Activated CD4-positive, alpha-beta T cell treated with anti-CD3 and anti-CD28 coated beads, Interleukin-2, amount 50 U/mL, for 4 hours (primary cell): ENCODE results near the gene TRIM71.
A peak's percentile ranks its signal among the peaks of the same experiment; 100 is the strongest.
"Not testable (repeated sequence)": the region's sequence is repeated elsewhere in the genome, so short reads cannot be mapped to it uniquely, and the experiment has no call there.

Source experiments
- DNase-seq, 2 experiments: peaks; one replicate each; pipeline ENCODE4 v3.0.0-alpha.2; 2020

TRIM71 gene

DNA sequence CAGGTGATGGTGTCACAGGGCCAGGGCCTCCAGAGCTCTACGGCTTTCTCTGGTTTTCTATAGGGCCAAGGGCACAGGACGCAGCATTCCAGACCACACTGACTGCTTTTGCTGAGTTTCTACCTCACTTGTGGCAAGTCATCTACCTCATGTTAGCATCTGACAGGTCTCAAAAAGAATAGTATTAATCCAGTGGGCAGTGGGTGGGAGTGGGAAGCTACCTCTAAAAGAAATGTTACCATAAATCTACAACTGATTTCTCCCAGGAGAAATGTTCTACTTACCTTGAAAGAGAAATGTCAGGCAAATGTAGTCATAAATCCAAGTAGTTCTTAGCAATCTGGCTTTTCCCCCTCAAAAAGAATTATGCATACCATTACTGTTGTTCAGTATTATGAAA lies 77.9 kb downstream of the TRIM71 start:
- no peak for DNase-seq

DNA sequence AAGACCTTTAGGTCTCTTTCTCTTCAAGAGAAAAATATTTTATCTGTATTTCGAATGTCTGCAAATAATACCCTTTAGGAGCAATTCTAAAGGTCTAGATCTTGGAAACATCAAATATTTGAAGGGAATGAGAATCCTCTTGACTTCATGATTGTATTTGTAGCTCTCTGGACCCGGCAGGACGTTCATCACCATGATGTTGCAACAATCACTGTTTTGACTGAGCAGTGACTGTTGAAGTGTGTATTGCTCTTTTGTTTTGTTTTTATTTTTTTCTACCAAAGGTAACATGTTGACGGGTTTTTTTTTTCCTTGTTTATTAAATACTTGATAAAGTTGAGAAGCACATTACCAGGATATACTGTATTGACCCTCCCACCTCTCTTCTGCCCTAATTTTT lies 78.3 kb downstream of the TRIM71 start:
- DNase-seq = no peak

DNA sequence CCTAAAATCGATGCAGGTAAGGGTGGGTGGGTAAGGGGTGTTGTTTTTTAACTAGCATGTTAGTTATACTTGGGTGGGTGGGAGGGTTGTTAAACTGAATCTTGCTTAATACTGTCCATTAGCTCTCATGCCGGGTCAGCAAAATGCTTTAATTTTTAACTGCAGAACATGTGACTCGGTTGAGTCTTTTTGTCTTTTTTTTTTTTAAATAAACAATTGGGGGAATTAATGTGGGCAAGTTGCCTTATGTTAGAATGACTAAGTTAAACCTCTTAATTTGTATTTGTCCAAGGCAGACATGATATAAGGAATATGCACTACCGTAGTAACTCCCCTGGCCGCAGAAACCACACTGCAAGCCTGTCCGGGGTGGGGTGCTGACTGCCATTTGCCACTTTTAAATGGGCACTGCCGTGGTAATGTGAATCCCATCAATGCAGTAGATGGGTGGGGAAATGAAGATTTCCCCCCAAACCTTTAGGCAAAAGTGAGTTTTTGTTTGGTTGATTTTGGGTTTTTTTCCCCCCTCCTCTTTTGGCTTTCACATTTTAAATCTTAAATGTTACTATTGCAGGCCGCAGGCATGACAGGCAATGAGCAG lies 79.3 kb downstream of the TRIM71 start:
- DNase-seq = no peak

DNA sequence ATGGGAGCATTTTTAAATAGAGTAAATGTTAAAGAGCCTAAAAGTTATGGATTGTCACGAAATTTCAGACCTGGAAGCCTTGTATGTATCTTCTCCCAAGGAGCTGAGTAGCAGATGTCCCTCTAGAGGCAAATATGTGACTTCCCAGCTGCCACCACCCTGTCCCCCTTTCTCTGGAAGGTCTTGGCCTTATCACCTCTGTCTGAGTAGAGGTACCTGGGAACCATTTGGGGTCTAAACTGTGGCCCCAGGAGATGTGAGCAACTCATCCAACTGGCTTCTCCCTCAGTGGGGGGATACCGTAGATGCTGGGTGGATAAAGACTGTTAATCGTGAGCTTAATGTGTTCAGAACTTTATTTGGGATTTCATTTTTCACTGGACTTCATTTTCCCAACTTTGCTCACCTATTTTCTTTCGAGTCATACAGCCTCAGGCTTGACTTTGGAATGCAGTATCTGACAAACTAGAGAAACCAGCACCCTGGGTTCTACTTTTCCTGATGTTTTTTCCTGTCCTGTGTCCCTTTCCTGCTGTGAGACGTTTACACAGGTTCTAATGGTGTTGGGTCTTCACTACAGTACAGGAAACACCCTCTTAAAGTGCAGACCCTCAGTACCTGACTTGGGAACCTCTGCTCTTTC lies 80.3 kb downstream of the TRIM71 start:
- no peak for DNase-seq

DNA sequence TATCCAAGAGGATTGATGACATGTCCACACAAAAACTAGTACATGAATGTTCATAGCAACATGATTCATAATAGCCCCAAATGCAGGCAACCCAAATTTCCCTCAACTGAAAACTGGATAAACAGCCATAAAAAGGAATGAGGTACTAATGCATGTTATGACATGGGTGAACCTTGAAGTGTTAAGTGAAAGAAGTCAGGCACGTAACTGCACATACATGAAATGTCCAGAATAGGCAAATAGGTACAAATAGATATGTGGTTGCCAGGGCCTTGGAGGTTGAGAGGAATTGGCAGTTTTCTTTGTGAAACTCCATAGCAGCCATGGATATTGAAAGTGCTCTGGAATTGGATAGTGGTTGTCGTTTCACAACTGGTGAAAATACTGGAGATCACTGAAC lies 81.5 kb downstream of the TRIM71 start:
- DNase-seq = no peak

DNA sequence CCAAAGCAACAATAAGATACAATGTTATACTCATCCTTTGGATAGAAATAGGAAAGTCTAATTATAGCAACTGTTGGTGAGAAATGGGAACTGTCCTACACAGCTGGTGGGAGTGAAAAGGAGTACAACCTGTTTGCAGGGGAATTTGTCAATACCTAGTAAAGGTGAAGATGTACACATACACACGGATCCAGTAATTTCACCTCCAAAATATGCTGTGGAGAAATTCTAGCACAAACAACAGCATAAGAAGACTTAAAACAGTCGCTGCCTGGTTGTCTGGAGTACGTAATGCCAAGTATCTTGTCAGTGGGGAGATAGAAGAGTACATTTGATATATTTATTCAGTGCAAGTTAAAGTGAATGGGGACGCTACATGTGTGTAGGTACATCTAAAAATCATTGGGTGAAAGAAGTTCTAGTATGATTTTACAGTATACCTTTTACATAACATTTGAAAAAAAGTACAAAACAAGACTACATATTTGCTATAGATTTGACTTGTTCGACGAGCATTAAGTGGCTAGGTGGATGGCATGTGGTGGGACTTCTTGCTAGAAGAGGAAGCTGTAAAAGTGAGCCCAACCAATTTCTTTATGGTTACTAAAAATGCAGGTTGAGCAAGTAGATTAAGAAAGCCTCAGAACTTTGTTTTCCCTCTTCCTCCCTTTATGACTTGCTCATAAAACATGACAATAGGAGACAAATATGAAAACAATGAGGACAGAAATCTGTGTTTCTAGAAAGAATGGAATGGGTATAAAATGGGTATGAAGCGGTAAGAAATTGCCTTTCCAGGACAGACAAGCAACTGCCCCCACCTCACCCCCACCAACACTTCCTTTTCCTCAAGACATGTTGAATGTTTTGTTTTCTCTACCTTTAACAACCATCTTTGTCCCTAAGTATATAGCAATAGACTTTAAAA lies 83.5 kb downstream of the TRIM71 start:
- DNase-seq = no peak

DNA sequence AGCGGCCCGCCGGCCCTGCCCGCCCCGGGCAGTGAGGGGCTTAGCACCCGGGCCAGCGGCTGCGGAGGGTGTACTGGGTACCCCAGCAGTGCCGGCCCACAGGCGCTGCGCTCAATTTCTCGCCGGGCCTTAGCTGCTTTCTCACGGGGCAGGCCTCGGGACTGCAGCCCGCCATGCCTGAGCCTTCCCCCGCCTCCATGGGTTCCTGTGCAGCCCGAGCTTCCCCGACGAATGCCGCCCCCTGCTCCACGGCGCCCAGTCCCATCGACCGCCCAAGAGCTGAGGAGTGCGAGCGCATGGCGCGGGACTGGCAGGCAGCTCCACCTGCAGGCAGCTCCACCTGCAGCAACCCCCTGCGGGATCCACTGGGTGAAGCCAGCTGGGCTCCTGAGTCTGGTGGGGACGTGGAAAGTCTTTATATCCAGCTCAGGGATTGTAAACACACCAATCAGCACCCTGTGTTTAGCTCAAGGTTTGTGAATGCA lies 85.1 kb downstream of the TRIM71 start:
- peak; percentile 11 to 26 for DNase-seq

DNA sequence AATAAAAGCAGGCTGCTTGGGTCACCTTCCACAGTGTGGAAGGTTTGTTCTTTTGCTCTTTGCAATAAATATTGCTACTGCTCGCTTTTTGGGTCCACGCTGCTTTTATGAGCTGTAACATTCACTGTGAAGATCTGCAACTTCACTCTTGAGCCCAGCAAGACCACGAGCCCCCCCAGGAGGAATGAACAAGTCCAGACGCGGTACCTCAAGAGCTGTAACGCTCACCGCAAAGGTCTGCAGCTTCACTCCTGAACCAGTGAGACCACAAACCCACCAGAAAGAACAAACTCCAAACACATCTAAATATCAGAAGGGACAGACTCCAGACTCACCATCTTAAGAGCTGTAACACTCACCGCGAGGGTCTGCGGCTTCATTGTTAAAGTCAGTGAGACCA lies 86.2 kb downstream of the TRIM71 start:
- DNase-seq = no peak

DNA sequence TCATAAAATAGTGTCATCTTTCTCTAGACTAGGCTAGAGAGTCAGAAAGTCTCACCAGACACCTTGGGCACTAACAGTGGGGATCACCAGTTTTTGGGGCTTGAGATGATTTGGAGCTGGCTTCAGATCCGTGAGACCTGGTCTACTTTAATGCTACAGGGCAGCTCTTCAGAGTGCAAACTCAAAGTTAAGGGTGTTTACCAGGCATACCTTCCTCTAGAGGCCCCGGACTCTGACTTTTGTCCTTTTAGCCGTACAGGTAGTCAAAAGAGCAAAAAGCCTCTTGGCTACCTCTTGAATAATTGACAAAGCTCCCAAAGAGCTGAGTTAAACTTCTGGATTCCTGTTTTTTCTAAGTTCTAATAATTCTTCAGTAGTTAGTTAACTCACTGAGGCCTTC lies 92.2 kb downstream of the TRIM71 start:
- no peak for DNase-seq

DNA sequence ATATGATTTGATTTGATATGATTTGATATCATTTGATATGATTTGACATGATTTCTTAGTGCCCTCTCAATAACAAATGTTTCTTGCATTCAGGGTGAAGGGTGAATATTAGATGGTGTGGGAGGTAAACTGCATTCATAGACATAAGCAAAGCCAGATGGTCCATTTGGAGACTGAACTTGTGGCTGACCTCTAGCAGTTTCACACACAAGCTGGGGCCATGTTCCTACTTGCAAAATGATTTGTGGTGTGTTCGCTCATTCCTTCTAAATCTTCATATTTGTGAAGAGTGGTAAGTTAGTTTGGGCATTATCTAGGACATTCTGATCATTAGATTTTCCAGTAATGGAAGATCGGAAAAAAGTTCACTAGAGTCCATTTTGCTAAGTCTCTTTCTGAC lies 93.2 kb downstream of the TRIM71 start:
- no peak for DNase-seq

DNA sequence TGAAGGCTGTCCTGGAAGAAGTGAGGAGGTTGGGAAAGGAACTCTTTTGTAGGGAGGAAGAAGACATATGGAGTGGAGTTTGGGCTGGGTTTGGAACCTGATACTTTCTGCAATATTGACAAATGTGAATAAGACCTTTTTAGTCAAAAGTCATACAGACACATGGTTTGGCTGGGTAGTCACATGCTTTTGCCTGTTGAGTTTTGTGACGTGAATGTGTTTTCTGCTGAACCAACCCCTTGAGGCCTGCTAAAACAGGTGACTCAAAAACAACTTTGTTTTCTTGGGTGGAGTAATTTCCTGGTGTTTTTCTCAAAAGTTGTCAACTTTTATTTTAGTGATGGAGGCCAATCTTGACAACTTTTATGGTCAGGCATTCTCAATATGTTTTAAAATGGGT lies 94.2 kb downstream of the TRIM71 start:
- DNase-seq = no peak

DNA sequence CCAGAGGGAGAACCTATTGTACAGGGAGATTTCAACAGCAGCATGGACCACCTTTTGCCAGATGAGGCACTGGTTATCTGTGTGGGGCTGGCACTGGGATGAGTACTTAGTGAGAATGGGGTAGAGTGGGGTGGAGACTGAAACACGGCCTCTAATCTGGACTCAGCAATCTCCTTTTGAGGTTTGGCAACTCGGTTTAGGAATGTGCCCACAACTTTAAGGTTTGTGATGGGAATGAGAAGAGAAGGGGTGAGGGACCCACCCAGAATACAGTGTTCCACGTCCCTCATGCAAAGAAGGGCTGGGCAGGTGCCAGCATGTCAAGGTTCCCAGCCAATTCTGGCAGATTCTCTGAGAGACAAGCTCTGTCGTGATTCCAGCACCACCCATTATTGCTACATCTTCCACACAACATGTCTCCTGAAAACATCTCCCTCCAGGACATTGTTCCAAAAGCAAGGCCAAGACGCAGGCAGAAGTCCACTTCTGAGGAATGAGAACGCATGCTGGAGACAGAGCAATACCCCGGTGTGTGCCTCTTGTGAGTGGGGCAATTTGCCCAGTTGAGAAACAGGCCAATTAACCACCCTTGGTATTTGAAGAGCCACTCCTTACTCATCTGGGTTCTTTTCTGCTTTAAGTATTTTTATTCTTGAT lies 96.1 kb downstream of the TRIM71 start:
- DNase-seq = no peak

DNA sequence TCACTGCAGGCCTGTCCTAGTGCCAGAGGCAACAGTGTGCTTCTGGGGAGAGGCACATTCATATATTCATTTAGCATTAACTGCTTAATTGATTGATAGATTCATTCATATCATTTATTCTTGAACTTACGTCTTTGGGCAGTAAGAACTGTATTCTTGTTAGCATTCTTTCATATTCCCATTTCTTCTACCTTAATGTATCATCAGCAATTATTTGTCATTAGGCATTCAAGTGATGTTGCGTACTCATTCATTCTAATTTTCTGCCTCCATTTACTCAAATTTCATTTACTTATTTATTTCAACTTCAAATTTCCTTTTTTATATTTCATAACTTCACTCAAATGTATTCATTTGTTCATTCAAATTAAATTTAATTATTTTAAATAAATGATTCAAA lies 102.1 kb downstream of the TRIM71 start:
- DNase-seq = no peak

DNA sequence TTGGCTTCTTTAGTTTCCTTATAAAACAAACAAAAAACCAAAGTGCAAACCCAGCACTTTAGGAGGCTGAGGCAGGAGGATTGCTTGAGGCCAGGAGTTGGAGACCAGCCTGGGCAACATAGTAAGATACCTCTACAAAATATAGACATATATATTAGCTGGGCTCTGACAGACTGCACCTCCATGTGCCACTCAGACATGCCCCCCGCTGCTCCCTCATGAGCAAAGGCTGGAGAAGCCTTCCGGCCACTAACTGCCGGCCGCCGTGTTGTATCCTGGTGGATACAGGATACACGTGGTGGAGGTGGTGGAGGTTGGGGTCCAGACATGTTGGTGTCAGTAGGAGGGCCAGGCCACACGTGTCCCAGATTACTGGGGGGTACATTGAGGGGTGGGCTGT lies 104.3 kb downstream of the TRIM71 start:
- DNase-seq = no peak

DNA sequence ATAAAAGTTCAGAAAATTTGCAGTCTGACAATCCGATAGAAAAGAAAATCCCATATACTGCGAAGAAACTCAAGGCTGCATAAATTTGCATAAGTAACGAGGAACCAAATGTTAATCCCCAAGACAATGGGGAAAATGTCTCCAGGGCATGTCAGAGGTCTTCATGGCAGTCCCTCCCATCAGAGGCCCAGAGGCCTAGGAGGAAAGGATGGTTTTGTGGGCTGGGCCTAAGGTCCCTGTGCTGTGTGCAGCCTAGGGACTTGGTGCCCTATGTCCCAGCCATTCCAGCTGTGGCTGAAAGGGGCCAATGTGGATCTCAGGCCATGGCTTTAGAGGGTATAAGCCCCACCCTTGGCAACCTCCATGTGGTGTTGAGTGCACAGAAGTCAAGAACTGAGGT lies 112.4 kb downstream of the TRIM71 start:
- DNase-seq = no peak

DNA sequence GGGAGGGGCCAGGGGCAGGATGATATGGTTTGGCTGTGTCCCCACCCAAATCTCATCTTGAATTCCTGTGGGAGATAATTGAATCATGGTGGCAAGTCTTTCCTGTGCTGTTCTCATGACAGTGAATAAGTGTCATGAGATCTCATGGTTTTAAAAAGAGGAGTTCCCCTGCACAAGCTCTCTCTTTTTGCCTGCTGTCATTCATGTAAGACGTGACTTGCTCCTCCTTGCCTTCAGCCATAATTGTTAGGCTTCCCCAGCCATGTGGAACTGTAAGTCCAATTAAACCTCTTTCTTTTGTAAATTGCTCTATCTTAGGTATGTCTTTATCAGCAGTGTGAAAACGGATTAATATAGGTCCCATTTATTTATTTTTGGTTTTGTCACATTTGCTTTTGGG lies 113.5 kb downstream of the TRIM71 start:
- not testable (repeated sequence) for DNase-seq

DNA sequence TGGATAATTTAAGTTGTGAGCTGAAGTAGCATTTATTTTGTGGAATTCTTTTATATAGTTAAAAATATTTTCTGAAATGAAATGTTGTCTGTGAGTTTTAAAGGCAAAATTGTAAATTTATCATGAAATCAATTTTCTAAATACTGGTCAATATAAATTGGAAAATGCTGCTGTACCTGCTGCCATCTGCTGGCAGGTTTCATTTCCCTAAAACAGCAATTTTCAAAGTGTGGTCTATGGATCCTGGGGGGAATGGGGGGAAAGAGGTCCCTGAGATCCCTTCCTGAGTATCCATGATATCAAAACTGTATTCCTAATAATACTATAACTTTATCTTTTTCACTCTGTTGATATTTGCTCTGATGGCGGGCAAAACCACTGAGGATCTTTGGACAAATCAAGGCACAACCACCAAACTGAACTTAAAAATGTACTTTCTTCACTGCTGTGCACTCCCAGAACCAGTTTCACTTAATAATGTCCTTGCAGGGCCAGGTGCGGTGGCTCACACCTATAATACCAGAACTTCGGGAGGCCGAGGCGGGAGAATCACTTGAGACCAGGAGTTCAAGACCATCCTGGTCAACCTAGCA lies 116.4 kb downstream of the TRIM71 start:
- no peak for DNase-seq

DNA sequence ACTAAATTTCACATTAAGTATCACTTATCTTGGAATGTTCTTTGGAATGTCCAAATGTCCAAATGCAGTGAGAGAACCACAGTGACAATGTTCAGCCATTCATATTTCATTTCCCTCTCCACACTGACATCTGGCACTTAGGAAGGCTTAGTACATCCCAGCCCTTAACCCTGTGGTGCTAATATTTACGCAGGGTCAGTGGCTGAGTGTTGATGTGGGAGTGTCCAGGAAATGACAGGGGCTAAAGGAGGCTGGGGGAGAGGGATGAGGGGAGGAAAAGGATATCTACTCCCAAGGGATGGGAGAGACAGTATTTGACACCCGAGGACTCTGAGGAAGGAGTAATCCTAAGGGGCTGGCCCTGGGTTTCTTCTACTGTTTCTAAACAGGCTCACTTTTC lies 119.5 kb downstream of the TRIM71 start:
- DNase-seq = no peak

DNA sequence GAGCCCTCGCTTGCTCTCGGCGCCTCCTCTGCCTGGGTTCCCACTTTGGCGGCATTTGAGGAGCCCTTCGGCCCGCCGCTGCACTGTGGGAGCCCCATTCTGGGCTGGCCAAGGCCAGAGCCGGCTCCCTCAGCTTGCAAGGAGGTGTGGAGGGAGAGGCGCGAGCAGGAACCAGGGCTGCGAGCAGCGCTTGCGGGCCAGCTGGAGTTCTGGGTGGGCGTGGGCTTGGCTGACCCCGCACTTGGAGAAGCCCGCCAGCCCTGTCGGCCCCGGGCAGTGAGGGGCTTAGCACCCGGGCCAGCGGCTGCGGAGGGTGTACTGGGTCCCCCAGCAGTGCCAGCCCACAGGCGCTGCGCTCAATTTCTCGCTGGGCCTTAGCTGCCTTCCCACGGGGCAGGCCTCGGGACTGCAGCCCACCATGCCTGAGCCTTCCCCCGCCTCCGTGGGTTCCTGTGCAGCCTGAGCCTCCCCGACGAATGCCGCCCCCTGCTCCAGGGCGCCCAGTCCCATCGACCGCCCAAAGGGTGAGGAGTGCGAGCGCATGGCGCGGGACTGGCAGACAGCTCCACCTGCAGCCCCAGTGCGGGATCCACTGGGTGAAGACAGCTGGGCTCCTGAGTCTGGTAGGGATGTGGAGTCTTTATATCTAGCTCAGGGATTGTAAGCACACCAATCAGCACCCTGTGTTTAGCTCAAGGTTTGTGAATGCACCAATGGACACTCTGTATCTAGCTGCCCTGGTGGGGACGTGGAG lies 121.9 kb downstream of the TRIM71 start:
- not testable (repeated sequence) for DNase-seq

DNA sequence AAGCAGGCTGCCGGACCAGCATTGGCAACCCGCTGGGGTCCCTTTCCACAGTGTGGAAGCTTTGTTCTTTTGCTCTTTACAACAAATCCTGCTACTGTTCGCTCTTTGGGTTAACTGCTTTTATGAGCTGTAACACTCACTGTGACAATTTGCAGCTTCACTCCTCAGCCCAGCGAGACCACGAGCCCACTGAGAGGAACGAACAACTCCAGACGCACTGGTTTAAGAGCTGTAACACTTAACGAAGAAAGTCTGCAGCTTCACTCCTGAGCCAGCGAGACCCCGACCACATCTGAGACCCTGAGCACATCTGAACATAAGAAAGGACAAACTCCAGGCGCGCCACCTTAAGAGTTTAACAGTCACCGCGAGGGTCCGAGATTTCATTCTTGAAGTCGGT lies 122.9 kb downstream of the TRIM71 start:
- DNase-seq = no peak

DNA sequence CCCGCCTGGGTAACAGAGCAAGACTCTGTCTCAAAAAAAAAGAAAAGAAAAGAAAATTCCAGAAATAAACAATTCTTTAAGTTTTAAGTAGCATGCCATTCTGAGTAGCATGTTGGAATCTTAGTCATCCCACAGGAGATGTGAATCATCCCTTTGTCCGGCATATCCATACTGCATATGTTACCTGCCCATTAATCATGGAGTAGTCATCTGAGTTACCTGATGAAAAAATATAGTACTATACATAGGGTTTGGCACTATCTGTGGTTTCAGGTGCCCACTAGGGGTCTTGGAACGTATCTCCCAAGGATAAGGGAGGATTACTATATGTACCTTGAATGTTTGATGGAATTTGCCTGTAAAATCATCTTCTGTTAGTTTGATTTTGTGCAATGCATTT lies 127.3 kb downstream of the TRIM71 start:
- no peak for DNase-seq

DNA sequence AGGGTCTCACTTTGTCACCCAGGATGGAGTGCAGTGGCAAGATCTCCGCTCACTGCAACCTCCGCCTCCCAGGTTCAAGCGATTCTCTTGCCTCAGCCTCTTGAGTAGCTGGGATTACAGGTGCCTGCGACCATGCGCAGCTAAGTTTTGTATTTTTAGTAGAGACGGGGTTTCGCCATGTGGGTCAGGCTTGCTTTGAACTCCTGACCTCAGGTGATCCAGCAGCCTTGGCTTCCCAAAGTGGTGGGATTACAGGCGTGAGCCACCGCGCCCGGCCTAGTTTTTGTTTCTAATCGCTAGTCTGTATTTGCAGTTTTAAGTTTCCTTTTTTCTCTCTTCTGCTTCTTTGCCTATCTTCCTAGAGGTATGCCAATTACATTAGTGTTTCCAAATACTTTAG lies 127.8 kb downstream of the TRIM71 start:
- not testable (repeated sequence) for DNase-seq
